ENCODE results near the gene RAPGEF5. TPM values are rescaled to one million over a fixed set of nuclear protein-coding genes. Genes with fewer than 3 reads are reported as not detected.

The RAPGEF5 gene
- total RNA-seq, 1 experiment from 2014 or later = 13.3 TPM

DNA sequence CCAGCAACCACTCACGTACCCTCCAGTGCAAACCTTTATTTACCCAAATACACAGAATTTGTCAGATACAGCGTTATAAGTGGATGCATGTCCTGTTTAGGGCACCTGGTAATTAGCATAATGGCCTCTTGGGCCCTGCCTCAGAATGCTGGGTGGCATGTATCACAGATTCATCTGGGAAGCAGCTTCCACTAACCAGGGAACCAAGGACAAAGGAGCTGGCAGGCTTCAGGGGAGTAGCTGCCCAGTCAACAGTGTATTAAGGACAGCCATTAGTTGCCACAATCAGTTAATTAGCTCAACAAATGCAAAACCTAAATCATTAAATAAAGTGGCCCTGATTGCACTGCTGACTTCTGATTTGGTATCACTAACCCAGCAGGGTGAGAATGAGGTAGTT lies 105.7 kb downstream of the RAPGEF5 start:
- no peak for DNase-seq
- H3K56ac ChIP-seq (ENCODE audit: insufficient read length, low read depth, low read length) = no peak overlapping the region
- no peaks in the 10 kb centered on the region for H3K9me3 ChIP-seq (ENCODE audit: control insufficient read depth, low read depth, low read length)
- Mint-ChIP-seq H3K27ac (peak overlapping the region in 1 of 3 experiments; percentile 56; a peak in 1 of 7 replicates), H3K27me3 (ENCODE audit: low read depth) (no peaks in the 10 kb centered on the region), H3K36me3 (ENCODE audit: insufficient read depth in 1 of 3, low read depth in 3 of 3) (peaks cover 6 to 15% (median 10%) of the 10 kb centered on the region in 3 experiments), H3K4me3 (no peak overlapping the region), H3K4me1 (peaks cover 19 to 24% of the 10 kb centered on the region in 2 experiments), H3K9me3 (peaks cover 2 to 4% of the 10 kb centered on the region in 2 experiments; a peak in 4 of 5 replicates)
- H4K91ac ChIP-seq (ENCODE audit: insufficient read length, low read depth, low read length) = no peak overlapping the region
- H3K14ac ChIP-seq (ENCODE audit: insufficient read depth, low read length) = no peak overlapping the region
- no peaks in the 10 kb centered on the region for H4K20me1 ChIP-seq (ENCODE audit: control insufficient read depth, insufficient read depth, insufficient read length)
- no peak overlapping the region for H3K4me2 ChIP-seq (ENCODE audit: insufficient read depth, insufficient read length, low read length)
- H3K27ac ChIP-seq (ENCODE audit: insufficient read length, low read depth, low read length) = no peak overlapping the region
- no peak overlapping the region for H2BK5ac ChIP-seq (ENCODE audit: insufficient read length, low read length)
- no peak overlapping the region for H2BK15ac ChIP-seq (ENCODE audit: low read depth, low read length)
- H4K8ac ChIP-seq (replicated peaks; ENCODE audit: insufficient read length, low read depth, low read length) = no peak overlapping the region
- TF ChIP-seq, protein P1, sequence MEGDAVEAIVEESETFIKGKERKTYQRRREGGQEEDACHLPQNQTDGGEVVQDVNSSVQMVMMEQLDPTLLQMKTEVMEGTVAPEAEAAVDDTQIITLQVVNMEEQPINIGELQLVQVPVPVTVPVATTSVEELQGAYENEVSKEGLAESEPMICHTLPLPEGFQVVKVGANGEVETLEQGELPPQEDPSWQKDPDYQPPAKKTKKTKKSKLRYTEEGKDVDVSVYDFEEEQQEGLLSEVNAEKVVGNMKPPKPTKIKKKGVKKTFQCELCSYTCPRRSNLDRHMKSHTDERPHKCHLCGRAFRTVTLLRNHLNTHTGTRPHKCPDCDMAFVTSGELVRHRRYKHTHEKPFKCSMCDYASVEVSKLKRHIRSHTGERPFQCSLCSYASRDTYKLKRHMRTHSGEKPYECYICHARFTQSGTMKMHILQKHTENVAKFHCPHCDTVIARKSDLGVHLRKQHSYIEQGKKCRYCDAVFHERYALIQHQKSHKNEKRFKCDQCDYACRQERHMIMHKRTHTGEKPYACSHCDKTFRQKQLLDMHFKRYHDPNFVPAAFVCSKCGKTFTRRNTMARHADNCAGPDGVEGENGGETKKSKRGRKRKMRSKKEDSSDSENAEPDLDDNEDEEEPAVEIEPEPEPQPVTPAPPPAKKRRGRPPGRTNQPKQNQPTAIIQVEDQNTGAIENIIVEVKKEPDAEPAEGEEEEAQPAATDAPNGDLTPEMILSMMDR (conservative IDR thresholded peaks at IDR 0.05) = no peak
- H3K18ac ChIP-seq (ENCODE audit: insufficient read length, low read depth, low read length) = no peak overlapping the region
- H3T11ph ChIP-seq (ENCODE audit: low read length) = no peak overlapping the region
- no peak overlapping the region for H2BK20ac ChIP-seq (ENCODE audit: low read depth, low read length, poor library complexity, severe bottlenecking)
- no peak overlapping the region for H4K5ac ChIP-seq (ENCODE audit: insufficient read length, low read depth, low read length)
- no peak overlapping the region for H3K23ac ChIP-seq (ENCODE audit: insufficient read length, low read depth, low read length)
- no peak overlapping the region for H2AK5ac ChIP-seq (ENCODE audit: insufficient read length, low read length)
- no peaks in the 10 kb centered on the region for H3K79me1 ChIP-seq (ENCODE audit: insufficient read depth, low read depth, low read length, poor library complexity, severe bottlenecking)
- H3K23me2 ChIP-seq (ENCODE audit: insufficient read length, low read depth, low read length, poor library complexity, severe bottlenecking) = no peaks in the 10 kb centered on the region
- H3K27me3 ChIP-seq (ENCODE audit: insufficient read depth, low read length) = no peaks in the 10 kb centered on the region
- no peak overlapping the region for H2BK12ac ChIP-seq (ENCODE audit: insufficient read length, low read depth, low read length)
- WGBS (ENCODE audit: extremely low coverage, insufficient read length, low lambda C conversion rate) = no CpG with 5 or more reads among the region's 2 CpGs
- H3K79me2 ChIP-seq (ENCODE audit: insufficient read depth, low read length) = no peaks in the 10 kb centered on the region
- H2AFZ ChIP-seq (ENCODE audit: low read length) = no peak overlapping the region
- H3K4me1 ChIP-seq (ENCODE audit: insufficient read depth, low read length) = peaks cover 6% of the 10 kb centered on the region
- H3K9ac ChIP-seq (ENCODE audit: extremely low read depth, insufficient read length, low read length) = no peak overlapping the region
- no peak overlapping the region for H3K4ac ChIP-seq (ENCODE audit: low read depth, low read length)
- H2BK120ac ChIP-seq (ENCODE audit: low read depth, low read length, poor library complexity, severe bottlenecking) = no peak overlapping the region

Data from H9 (cell line).